GM21381 (cell line): Measurements from ENCODE around the gene PARM1.

Experiments
- ATAC-seq: cut with Tn5 transposase; IDR thresholded peaks from one replicate; pipeline ENCODE4 v1.9.1; 2021; ENCODE audit warnings: mild to moderate bottlenecking, moderate library complexity; ENCODE audit not compliant: unreplicated experiment

The PARM1 gene

GRCh38 chr4:75065909-75066308, 133.0 kb downstream of the PARM1 start:
- no peak for ATAC-seq

GRCh38 chr4:75069493-75070074, 136.7 kb downstream of the PARM1 start:
- peak; percentile 68 for ATAC-seq

DNA sequence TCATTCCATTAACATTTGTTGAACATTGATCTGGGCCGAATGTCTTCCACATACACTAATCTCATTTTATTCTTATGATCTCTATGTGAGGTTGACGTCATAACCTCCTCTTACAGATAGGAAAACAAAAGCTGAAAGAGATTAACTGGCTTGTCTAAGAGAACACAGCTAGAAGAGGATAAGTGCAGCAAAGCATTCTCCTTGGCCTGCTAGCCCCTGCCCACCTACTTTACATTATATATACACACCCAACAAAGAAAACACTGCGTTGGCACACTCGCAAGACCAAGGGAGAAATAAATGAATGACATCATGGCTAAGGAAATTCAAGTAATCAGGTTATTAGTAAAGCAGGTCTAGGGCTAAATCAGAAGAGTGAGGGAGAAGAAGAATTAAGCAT, 138.4 kb downstream of the PARM1 start:
- ATAC-seq: no peak

- no peak for ATAC-seq
Observed at GRCh38 chr4:75080888-75081287, 148.0 kb downstream of the PARM1 start.

DNA sequence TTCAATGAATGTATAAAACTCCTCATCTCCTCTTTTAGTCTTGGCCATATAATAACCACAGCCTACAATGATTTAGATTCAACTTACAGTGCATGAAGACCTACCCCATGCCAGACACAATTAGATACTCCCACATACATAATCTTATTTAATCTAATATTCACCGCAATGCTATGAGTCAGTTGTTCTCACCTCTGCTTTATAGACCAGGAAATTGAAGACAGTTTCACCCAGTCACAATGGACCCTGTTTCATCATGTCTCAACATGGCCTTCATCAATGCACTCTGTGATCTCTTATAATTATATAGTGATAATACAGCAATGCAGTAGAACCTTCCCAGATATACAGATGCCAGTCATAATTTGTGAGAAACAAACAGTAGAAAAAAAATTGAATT, 148.6 kb downstream of the PARM1 start:
- ATAC-seq: no peak

DNA sequence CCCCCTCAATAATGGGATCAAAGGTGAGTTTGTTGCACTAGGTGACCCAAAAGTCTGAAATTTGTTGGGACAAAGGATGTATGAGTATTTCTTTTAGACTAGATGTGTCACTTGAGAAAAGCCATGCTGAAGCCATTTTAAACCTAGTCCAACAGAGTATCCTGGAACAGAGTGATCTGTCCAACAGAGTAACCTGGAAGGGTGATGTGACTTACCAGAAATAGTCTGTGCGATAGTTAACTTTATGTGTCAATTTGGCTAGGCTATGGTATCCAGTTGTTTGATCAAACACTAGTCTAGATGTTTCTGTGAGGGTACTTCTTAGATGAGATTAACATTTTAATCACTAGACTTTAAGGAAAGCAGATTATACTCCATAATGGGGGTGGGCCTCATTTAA, 154.5 kb downstream of the PARM1 start:
- no peak for ATAC-seq

DNA sequence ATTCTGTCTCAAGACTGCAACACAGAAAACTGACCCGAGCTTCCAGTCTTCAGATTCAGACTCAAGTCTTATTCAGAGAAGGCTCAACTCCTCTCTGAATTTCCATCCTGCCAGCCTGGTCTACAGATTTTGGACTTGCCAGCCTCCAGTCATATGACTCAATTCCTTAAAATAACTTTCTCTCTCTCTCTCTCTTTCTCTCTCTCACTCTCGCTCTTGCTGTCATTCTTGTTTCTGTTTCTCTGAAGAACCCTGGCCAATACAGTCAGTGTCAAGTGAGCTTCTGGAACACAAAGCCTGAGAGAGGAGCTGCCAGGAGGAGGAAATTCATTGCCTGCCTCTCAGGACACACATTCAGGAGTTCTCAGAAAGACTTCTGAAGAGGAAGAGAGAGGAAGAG, 154.9 kb downstream of the PARM1 start:
- no peak for ATAC-seq

DNA sequence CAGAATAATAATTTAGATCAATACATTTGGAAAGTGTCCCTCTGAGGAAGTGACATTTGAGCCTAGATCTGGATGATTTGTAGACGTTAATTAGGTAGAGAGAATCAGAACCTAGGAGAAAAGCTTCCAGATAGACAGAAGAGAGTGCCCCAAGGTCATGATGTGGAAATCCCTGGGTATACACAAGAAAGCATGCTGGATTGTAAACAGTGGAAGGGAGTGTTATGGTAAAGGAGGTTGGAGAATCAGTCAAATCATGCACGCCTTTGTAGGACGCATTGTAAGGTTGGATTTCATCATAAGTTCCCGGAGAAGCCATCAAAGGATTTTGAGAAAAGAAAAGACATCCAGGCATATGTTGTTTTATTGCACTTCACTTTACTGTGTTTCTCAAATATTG, 156.3 kb downstream of the PARM1 start:
- no peak for ATAC-seq

GRCh38 chr4:75099321-75099720, 166.4 kb downstream of the PARM1 start:
- peak; percentile 95 for ATAC-seq
